HT-29 (cell line): ENCODE data around the gene UGT1A8. TPM values are rescaled to one million over a fixed set of nuclear protein-coding genes. Genes with fewer than 3 reads are reported as not detected.
"Not testable (repeated sequence)": the region's sequence is repeated elsewhere in the genome, so short reads cannot be mapped to it uniquely, and the experiment has no call there.

Experiments used
- DNase-seq: peaks from one replicate; pipeline ENCODE4 v3.0.0-alpha.2; 2015; ENCODE audit warnings: low spot score
- total RNA-seq: library from RNA; depleted of rRNA; stranded (reverse); fragments of >200 nt; shearing (Covaris generic); gene quantifications from 2 replicates; pipeline ENCODE4 v1.2.3, GENCODE V29; 2014

UGT1A8 gene
- total RNA-seq, 1 experiment from 2014 or later = 56.6 TPM

DNA sequence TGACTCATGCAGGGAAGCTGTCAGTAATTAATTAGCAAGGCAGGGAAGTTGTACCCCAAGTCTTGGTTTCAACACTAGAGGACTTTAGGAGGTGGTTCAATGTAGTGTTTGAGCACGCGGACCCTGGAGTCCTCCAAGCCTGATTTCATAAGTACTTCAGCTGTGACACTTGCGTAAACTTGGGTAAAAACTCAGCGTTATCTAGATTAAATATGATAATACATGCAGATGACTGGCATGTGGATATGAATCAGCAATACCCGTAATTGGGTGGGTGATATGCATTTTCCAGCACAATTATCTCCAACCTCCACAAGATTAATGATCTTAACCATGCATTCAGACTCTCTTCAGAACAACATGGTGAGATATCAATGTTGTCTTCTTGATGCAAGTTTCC, 69.5 kb downstream of the UGT1A8 start:
- no peak for DNase-seq

DNA sequence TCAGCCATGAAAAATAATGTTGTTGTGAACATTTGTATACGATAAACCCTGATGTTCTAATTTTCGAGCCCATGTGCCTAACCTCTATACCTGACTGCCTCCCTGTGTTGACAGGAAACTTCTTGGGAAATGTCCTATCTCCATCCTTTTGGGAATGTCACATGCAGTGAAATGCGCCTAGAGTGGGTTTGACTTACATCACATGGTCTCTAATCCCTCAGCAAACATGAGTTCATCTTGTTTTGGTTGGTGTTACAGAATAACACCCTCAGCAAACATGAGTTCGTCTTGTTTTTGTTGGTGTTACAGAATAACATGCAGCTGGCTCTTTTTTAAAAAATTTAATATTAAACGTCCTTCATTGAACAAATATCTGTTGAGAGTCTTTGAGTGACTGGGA, 70.9 kb downstream of the UGT1A8 start:
- DNase-seq = no peak

DNA sequence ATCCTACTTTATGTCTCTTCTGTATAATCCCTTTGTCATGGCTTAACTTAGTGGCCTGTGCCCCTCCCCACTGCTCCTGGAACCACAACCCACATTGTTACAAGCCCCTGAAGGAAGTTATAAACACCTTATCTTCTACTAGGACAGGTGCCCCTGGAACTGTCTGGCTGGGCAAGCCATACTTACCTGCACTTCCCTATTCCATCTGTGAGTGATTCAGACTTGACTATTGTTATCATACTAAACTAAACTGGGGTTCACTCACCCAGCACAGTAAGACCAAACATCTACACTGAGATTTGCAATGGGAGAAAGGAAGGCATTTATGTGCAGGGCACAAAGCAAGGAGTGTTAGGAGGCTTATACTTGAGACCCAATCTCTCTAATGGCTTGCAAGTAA, 71.6 kb downstream of the UGT1A8 start:
- peak; percentile 59 for DNase-seq

DNA sequence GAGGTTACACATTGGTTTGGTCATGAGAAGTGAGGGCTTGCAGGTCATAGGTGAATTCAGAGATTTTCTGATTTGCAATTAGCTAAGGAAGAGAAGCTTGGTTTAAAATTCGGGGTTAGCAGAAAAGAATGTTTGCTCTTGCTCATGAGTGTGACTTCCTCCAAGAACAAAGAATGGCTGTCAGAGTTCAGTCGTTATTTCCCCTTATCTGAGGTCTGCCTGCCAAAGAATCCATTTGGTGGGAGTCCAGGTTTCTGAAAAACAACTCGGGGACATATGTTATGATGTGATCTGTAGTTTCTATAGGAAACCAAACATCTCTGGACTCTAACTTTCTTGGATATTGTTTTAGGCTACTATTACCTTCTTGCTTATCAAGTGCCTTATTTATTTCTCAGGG, 72.1 kb downstream of the UGT1A8 start:
- DNase-seq = no peak

DNA sequence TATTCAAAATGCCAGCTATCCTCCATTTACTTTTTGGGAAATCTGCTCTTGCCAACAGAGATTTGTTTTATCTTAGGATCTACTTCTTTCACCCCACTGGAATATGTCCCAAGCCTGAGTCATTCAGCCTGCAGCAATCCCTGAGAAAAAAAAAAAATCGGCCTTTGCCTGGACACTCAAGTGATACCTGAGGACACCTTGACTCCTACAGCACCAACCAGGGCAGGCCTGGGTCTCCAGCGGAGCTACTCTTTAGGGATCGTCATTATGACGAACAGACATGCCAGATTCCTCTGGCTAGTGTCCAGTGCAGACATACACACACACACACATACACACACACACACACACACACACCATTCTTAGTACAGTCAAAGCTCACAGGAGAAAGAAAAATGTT, 73.0 kb downstream of the UGT1A8 start:
- DNase-seq = peak; percentile 58

DNA sequence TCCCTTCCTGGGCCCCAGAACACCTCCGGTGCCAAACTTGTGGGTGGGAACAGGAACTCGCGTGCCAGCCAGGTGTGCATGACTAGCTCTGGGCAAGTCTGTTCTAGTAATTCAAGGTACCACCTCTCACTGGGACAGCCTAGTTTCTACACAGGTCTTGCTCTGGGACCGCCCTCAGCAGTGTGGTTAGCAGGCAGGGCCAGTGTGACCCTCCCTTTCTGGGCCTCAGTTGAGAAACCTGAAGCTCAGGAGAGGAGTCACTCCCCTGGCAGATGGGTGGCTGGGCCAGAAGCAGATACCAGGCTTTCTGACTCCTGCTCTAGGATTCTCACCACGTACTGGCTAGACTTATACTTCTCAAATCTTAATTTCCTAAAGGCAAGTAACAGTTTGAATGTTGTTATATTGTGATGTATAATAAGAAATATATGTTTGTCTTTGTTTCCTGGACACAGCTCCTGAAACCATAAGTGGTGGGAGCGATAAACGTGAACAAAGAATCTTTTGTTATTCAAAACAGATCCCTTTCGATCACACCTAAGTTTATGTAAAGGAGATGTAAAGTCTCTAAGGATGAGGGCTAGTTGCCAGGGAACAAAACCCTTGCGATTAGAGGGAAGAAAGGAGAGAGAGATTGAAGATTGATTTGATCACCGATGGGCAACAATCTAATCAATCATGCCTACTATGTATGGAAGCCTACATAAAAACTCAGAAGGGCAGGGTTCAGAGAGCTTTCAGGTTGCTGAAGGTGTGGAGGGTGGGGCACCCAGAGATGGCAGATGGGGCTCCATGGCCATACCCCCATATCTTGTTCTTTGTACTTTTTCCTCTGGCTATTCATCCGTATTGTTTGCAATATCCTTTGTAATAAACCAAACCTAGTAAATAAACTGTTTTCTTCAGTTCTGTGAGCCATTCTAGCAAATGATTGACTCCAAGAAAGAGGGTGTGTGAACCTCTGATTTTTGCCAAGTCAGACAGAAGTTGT, 74.3 kb downstream of the UGT1A8 start:
- peak; percentile 89 for DNase-seq

DNA sequence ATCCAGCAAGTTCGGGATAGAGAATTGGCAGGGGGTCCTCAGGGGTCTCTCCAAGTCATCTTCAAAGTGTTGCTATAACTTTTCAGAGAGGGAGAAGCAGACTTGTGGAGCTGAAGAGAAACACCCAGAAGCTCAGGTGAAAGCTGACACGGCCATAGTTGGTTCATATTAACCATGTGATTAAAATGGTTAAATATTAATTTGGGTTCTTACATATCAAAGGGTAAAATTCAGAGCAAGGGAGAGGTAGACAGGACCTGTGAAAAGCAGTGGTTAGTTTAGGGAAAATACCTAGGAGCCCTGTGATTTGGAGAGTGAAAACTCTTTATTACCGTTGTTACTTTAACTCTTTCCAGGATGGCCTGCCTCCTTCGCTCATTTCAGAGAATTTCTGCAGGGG, 75.2 kb downstream of the UGT1A8 start, which contains the start of gene UGT1A6:
Gene UGT1A6, plus strand, starts transcription at position 243 of the 400 bp plus-strand sequence. Its CDS starts 115 bp downstream, at position 358.
- DNase-seq = peak; percentile 51

DNA sequence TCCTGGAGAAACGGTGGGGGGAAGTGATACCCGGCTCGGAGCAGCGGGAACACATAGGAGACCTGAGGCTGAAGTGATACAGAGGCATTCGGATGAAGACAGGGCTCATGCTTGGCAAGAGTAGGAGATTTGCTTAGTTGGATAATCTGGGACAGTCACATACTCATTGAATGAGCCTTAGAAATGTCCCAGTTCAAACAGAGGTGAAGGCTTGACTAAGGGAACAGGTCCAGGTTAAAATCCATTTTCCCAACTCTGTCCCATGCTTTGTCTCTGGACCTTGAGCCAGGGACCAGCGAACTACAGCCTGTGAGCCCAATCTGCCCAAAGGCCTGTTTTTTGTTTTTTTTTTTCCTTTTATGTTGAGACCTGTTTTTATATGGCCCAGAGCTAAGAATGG, 76.5 kb downstream of the UGT1A8 start:
- DNase-seq = no peak

DNA sequence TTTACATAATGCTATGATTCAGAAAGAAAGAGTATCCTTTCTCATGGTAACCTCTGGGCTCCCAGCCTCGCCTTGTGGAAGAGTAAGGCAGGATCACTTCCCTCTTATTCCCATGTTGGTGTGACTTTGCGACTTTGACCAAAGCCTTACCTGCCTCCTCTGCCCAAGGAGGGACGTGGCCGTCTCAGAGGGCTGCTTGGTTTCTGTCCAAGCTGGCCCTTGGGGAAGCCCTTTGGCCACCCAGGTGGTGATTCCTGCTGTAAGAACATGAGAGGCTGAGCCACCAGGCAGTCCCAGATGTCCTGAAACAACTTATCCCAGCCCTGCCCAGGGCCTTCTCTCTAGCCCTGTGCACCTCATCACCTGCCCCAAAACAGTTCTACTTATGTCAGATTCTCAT, 81.3 kb downstream of the UGT1A8 start:
- no peak for DNase-seq

DNA sequence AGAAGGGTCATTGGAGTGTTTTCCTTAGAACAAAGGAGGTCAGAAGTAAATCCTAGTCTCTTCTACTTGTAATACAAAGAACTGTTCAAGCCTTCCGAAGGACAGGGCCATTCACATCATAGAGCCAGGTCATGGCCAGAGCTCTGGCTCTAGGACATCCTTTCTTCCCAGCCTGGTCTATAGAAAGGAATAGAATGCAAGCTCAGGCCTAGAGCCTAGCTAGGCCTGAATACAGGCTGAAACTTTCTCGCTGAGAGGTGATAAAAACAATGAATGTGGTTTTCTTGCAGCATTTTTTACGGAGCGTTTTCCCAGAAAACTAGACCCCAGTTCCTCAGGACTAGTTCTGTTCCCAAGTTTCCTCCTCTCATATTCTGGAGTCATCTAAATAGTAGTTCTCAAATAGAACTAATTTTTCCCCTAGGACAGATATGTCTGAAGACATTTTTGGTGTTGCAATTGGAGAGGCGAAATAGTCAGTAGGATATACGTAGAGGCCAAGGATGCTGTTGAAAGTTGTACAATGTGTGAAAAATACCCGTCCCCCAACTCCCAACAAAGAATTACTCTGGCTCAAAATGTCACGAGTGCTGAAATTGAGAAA, 82.1 kb downstream of the UGT1A8 start:
- DNase-seq = no peak

DNA sequence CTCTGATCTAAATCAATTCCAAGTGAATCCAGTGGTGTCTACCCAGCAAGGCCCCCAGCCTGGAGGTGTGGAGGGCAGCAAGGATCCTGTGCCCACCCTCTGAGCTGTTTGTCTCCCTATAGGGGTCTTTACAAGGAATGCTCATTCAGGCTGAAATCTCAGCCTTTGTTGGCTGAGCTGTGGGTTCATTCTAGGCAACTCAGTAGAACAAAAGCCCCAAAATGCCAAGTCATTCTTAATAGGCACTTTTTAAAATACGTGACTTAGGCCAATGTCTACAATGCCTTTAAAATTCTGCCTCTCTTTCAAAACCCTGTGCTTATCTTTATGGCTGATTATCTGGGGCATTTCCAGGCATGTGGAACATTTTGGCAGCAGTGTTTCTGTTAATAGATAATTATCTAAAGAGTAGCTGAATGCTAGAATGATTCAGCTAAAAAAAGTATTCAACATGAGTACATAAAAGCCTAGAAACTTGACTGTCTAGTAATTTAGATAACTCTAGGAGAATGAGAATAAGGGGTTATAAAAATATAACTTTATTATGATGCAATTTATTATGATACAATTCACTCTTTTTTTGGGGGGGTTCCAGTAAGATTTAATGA, 82.7 kb downstream of the UGT1A8 start:
- DNase-seq = peak; percentile 75

DNA sequence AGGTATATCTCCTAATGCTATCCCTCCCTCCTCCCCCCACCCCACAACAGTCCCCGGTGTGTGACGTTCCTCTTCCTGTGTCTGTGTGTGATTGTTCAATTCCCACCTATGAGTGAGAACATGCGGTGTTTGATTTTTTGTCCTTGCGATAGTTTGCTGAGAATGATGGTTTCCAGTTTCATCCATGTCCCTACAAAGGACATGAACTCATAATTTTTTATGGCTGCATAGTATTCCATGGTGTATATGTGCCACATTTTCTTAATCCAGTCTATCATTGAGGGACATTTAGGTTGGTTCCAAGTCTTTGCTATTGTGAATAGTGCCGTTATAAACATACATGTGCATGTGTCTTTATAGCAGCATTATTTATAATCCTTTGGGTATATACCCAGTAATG, 83.4 kb downstream of the UGT1A8 start:
- not testable (repeated sequence) for DNase-seq

DNA sequence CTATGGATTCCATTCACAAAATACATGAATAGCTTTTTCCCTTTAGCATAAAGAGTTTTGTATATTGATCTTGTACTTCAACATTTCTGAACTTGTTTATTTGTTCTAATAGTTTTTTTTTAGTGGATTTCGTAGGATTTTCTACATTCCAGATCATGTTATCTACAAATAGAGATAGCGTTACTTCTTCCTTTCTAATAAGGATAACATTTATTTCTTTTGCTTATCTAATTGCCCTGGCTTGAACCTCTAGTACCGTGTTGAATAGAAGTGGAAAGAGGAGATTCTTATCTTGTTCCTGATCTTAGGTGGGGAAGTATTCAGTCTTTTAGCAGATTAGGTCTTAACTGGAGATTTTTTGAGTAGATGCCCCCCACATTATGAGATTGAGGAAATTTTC, 84.8 kb downstream of the UGT1A8 start:
- no peak for DNase-seq

DNA sequence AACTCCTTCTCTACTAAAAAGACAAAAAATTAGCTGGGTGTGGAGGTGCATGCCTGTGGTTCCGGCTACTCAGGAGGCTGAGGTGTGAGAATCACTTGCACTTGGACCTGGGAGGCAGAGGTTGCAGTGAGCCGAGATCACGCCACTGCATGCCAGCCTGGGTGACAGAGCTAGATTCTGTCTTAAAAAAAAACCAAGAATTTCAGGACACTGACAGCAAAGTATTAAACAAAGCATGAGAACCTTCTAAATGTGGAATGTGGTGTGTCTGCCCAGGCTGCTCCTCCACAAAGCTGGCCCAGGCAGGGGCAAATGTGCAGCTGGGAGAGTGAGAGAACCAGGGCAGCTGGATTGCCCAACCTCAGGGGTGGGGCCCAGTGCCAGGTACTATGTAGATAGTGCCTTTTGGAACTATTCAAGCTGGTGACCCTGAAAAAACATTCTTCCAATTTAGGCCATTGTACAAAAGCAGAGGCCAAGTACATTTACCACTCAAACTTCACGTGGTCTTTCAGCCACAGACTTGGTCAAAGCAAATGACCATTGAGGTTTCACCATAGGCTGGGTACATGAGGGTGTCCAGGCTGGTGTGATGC, 88.6 kb downstream of the UGT1A8 start:
- no peak for DNase-seq

DNA sequence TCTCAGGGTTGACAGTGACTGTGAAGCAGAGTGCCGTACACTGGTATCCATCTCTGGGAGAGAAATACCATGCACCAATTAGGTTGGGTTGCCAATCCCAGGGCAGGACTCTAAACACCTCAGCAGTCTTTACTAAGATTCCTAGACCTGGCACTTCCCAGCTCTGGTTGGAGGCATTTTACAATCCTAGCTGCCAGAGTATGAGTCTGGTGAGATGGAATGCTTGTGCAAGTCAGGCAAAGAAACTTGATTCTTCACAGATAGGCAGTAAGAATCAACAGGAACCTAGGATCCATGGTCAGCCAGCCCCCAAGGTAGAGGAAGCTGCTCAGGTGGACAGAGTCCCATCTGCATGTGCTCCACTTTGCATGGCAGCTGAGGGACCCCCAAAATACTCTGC, 89.3 kb downstream of the UGT1A8 start:
- DNase-seq = no peak

DNA sequence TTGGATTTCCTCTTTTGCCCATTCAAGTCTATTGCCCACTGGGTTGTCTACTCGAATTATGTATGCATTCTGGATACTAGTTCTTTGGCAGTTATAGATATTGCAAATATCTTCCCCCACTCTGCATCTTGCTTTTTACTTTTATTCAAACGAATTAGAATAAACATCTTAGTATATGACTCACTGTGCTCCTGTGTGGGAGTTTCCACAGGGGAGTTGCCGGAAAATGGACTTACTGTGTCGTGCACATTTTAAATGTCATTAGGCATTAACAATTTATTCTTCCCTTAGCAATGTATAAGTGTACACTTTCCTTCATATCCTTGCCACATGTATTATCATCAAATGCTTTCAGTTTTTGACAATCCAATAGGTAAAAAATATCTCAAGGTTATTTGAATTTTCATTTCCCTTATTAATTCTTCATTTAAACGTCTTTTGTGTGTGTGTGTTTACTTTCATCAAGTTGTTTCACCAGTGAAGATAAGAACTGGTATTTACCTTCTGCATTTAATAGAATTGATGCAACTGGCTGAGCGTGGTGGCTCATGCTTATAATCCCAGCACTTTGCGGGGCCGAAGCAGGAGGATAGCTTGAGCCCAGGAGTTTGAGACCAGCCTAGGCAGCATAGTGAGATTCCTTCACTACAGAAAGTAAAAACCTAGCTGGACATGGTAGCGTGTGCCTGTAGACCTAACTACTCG, 90.7 kb downstream of the UGT1A8 start:
- no peak for DNase-seq

DNA sequence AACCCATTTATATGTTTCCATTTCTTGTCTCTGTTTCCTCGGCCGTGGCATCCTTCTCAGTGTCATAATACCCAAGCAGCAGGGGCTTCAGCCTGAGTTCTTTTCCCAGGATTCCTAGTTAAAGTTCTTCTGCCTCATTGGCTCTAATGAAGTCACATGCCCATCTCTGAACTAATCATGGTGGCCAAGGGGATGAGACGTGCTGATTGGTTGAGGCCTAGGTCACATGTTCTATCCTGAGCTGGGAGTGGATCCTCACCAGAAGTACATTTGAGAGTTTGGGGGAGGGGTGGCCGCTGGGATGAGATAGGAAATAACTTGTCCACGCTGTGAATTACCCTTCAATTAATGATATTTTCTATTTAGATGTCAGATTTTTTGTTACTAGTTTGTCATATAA, 91.5 kb downstream of the UGT1A8 start:
- DNase-seq = no peak

DNA sequence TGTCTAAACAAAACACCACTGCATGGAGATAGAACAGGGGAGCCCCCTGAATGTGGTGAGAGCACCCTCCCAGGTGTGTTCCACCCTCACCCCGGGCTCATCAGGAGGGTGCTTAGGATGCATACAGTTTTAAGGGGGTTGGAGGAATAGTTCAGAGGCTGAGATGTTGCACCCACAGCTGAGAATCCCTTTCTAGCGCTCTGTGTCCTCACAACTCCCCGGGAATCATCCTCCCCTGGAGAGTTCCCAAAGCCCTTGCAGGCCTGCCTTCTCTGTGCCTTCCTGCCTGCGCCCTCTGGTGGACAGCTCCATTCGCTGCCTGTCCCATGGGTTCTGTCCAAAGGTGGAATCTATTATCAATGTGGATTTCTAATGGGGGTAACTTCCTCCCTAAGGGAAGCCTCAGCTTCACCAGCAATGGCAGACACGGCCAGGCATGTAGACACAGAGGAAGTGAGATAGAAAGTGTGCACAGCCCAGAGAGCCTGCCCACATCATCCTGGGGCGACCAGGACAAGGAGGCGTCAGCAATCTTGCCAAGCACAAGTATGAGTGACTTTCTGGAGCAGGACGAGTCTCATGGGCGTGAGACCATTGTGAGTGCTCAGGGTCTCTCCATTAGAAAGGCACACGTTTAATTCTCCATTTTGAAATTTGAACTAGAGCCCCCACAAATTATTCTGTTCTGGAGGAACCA, 94.0 kb downstream of the UGT1A8 start:
- DNase-seq = peak; percentile 92

DNA sequence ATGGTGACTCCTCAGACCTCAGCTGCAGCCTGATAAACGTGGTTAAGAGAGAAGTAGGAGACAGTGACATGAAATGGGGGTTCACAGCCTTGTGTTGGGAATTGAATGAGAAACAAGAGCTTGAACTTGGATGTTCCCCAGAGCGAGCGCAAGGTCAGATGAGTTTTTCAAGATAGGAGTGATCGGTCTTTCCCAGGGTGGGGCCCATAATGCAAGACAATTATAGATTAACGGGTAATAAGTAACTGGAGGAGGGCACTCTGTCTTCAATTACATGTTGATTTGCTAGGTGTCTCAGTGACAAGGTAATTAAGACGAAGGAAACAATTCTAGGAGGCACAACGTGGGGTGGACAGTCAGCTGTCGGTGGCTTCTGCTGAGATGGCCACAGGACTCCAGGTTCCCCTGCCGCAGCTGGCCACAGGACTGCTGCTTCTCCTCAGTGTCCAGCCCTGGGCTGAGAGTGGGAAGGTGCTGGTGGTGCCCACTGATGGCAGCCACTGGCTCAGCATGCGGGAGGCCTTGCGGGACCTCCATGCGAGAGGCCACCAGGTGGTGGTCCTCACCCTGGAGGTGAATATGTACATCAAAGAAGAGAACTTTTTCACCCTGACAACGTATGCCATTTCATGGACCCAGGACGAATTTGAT, 95.3 kb downstream of the UGT1A8 start, which contains the start of gene UGT1A5:
Gene UGT1A5, plus strand, starts transcription at position 297 of the 651 bp plus-strand sequence. Its CDS starts 85 bp downstream, at position 382.
- DNase-seq = no peak

DNA sequence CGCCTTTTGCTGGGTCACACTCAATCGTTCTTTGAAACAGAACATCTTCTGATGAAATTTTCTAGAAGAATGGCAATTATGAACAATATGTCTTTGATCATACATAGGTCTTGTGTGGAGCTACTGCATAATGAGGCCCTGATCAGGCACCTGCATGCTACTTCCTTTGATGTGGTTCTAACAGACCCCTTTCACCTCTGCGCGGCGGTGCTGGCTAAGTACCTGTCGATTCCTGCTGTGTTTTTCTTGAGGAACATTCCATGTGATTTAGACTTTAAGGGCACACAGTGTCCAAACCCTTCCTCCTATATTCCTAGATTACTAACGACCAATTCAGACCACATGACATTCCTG, 95.8 kb downstream of the UGT1A8 start:
- no peak for DNase-seq
